OCI-LY7 (cell line): Measurements from ENCODE around the gene SOAT2. TPM values are rescaled to one million over a fixed set of nuclear protein-coding genes. Genes with fewer than 3 reads are reported as not detected.

ENCODE experiments used
- BruUV-seq: library from RNA; stranded (reverse); fragments of 400-500 nt; replicated peaks from 2 replicates; lab custom pipeline; 2021; lab: Mats Ljungman, UMichigan
- CTCF ChIA-PET: fragments of 300-600 bp; sonication (Branson Sonifier 250); formaldehyde crosslinking; loops from one replicate; lab custom pipeline; 2022; ENCODE audit warnings: antibody characterized with exemption; ENCODE audit not compliant: unreplicated experiment; lab: Charles Lee
- POLR2A ChIA-PET: fragments of 300-600 bp; sonication (Branson Sonifier 250); formaldehyde crosslinking; loops from one replicate; lab custom pipeline; 2022; ENCODE audit warnings: antibody characterized with exemption; lab: Charles Lee
- DNase-seq: peaks from one replicate; pipeline ENCODE4 v3.0.0-alpha.2; 2015; ENCODE audit warnings: low spot score
- H2AFZ ChIP-seq: fragments of 200-600 bp; sonication (generic), shearing (Covaris generic); 2 replicates; pipeline ENCODE4 v1.6.1; 2014; ENCODE audit warnings: mild to moderate bottlenecking, antibody characterized with exemption, low read length, moderate library complexity
- H3K27ac ChIP-seq: fragments of 200-600 bp; sonication (generic); 2 replicates; pipeline ENCODE4 v1.5.1; 2014; ENCODE audit warnings: mixed run types, low read depth, mild to moderate bottlenecking, moderate library complexity, low read length, inconsistent platforms; ENCODE audit not compliant: poor library complexity, severe bottlenecking
- H3K36me3 ChIP-seq: fragments of 200-600 bp; sonication (generic); 2 replicates; pipeline ENCODE4 v1.6.1; 2014; ENCODE audit warnings: mild to moderate bottlenecking, antibody characterized with exemption, low read length, moderate library complexity, mixed read lengths; ENCODE audit not compliant: insufficient read depth
- H3K4me1 ChIP-seq: fragments of 200-600 bp; sonication (generic); 2 replicates; pipeline ENCODE4 v1.5.1; 2014; ENCODE audit warnings: mild to moderate bottlenecking, low read length; ENCODE audit not compliant: insufficient read depth, poor library complexity, severe bottlenecking
- H3K4me2 ChIP-seq: fragments of 200-600 bp; sonication (generic); 2 replicates; pipeline ENCODE4 v1.6.1; 2014; ENCODE audit warnings: mild to moderate bottlenecking, low read length
- H3K4me3 ChIP-seq: fragments of 200-600 bp; sonication (generic); 2 replicates; pipeline ENCODE4 v1.5.1; 2014; ENCODE audit warnings: mild to moderate bottlenecking, low read depth, low read length; ENCODE audit not compliant: poor library complexity, severe bottlenecking
- H3K79me2 ChIP-seq: fragments of 200-600 bp; sonication (generic); 2 replicates; pipeline ENCODE4 v1.6.1; 2016; ENCODE audit warnings: low read depth, mild to moderate bottlenecking, low read length, moderate library complexity, mixed read lengths; ENCODE audit not compliant: insufficient read depth
- H3K9me2 ChIP-seq: fragments of 200-600 bp; sonication (generic); 2 replicates; pipeline ENCODE4 v1.6.1; 2016; ENCODE audit warnings: mild to moderate bottlenecking, low read length, mixed read lengths; ENCODE audit not compliant: insufficient read depth
- H3K9me3 ChIP-seq: fragments of 200-600 bp; sonication (generic); 2 replicates; pipeline ENCODE4 v1.6.1; 2014; ENCODE audit warnings: mild to moderate bottlenecking, mixed run types, low read length, mixed read lengths
- H4K20me1 ChIP-seq: fragments of 200-600 bp; sonication (generic); 2 replicates; pipeline ENCODE4 v1.6.1; 2014; ENCODE audit warnings: mild to moderate bottlenecking, antibody characterized with exemption, low read length, moderate library complexity, mixed read lengths; ENCODE audit not compliant: insufficient read depth
- CTCF ChIP-seq: fragments of 200-600 bp; sonication (generic); conservative IDR thresholded peaks from 2 replicates; pipeline ENCODE4 v1.5.1; 2014; ENCODE audit warnings: mild to moderate bottlenecking, antibody characterized with exemption, low read length, moderate library complexity, mixed read lengths
- EZH2phosphoT487 ChIP-seq: fragments of 200-600 bp; sonication (generic); IDR thresholded peaks from 2 replicates; pipeline ENCODE4 v1.6.1; 2018; ENCODE audit warnings: low read depth, borderline replicate concordance, mild to moderate bottlenecking, mixed run types, antibody characterized with exemption, low read length, moderate library complexity, mixed read lengths
- intact Hi-C: fragments of 100-400 bp; cut with micrococcal nuclease; formaldehyde crosslinking; loops from one replicate; pipeline ENCODE4 v1.10.0; 2022; ENCODE audit not compliant: unreplicated experiment
- total RNA-seq, 2 experiments: library from RNA; depleted of rRNA in 1 of 2; stranded (reverse); fragments of >200 nt in 1 of 2; shearing (Covaris generic) in 1 of 2; gene quantifications; 2 replicates each; pipeline ENCODE4 v1.2.3, GENCODE V29; 2014 to 2022

Gene SOAT2
- total RNA-seq, 2 experiments from 2014 or later: 0.06 to 1.8 TPM

GRCh38 chr12:53128780-53129569 is 25.7 kb downstream of the SOAT2 start:
- no peaks in the 10 kb centered on the region for H3K9me3 ChIP-seq
- H4K20me1 ChIP-seq: no peaks in the 10 kb centered on the region
- intact Hi-C loops: no loop called here
- TF ChIP-seq CTCF (no peak), EZH2phosphoT487 (no peak)
- no peak overlapping the region for H3K27ac ChIP-seq
- H3K4me1 ChIP-seq: no peaks in the 10 kb centered on the region
- no peak overlapping the region for H2AFZ ChIP-seq
- no peak overlapping the region for H3K4me2 ChIP-seq
- no peak overlapping the region for H3K4me3 ChIP-seq
- ChIA-PET CTCF (no interaction called here), POLR2A (interaction anchor here (1.1 kb wide), 1 partner anchor 10 kb away, joined by 3 read pairs; no protein-coding TSS in a partner anchor)
- H3K36me3 ChIP-seq: no peaks in the 10 kb centered on the region
- no peaks in the 10 kb centered on the region for H3K9me2 ChIP-seq
- no peak for DNase-seq
- no peaks in the 10 kb centered on the region for H3K79me2 ChIP-seq
- no TSS peak for BruUV-seq

- no peak overlapping the region for H3K27ac ChIP-seq
- no peak overlapping the region for H2AFZ ChIP-seq
- CTCF ChIA-PET: no interaction called here
Observed at GRCh38 chr12:53131844-53132243, 28.6 kb downstream of the SOAT2 start.

More at GRCh38 chr12:53131844-53132243, 28.6 kb downstream of the SOAT2 start:
- DNase-seq: no peak
- no peaks in the 10 kb centered on the region for H3K79me2 ChIP-seq
- intact Hi-C loops: no loop called here
- H3K36me3 ChIP-seq: no peaks in the 10 kb centered on the region
- BruUV-seq: no TSS peak
- no peak overlapping the region for H3K4me3 ChIP-seq
- no peak overlapping the region for H3K4me2 ChIP-seq
- no peaks in the 10 kb centered on the region for H3K9me2 ChIP-seq
- no peaks in the 10 kb centered on the region for H4K20me1 ChIP-seq
- peaks cover under 1% of the 10 kb centered on the region; the same call in 1 of the 2 replicates for H3K9me3 ChIP-seq
- H3K4me1 ChIP-seq: no peaks in the 10 kb centered on the region
- POLR2A ChIA-PET: no interaction called here
- TF ChIP-seq EZH2phosphoT487 (no peak), CTCF (no peak)
